IPS-20b (cell line): Measurements from ENCODE around the gene ZDHHC11.
"Not testable (repeated sequence)": the region's sequence is repeated elsewhere in the genome, so short reads cannot be mapped to it uniquely, and the experiment has no call there.

ENCODE experiments used
- H3K27ac ChIP-seq: one replicate; pipeline ENCODE4 v1.5.1; 2013; ENCODE audit warnings: low read length
- H3K27me3 ChIP-seq: 2 replicates; pipeline ENCODE4 v1.6.1; 2013; ENCODE audit warnings: mild to moderate bottlenecking, low read length, inconsistent platforms; ENCODE audit not compliant: insufficient read depth
- H3K36me3 ChIP-seq: 2 replicates; pipeline ENCODE4 v1.6.1; 2013; ENCODE audit warnings: low read depth, mild to moderate bottlenecking, inconsistent platforms, low read length, moderate library complexity; ENCODE audit not compliant: insufficient read depth
- H3K4me1 ChIP-seq: 2 replicates; pipeline ENCODE4 v1.6.1; 2013; ENCODE audit warnings: mild to moderate bottlenecking, control low read depth, inconsistent platforms, low read length, moderate library complexity; ENCODE audit not compliant: insufficient read depth
- H3K4me3 ChIP-seq: 2 replicates; pipeline ENCODE4 v1.5.1; 2013; ENCODE audit warnings: mild to moderate bottlenecking, low read length, inconsistent platforms
- H3K9ac ChIP-seq: 2 replicates; pipeline ENCODE4 v1.6.1; 2013; ENCODE audit warnings: low read depth, mild to moderate bottlenecking, inconsistent platforms, low read length, moderate library complexity
- H3K9me3 ChIP-seq: 2 replicates; pipeline ENCODE4 v1.6.1; 2013; ENCODE audit warnings: mild to moderate bottlenecking, low read depth, low read length, inconsistent platforms; ENCODE audit not compliant: insufficient read depth

The ZDHHC11 gene

DNA sequence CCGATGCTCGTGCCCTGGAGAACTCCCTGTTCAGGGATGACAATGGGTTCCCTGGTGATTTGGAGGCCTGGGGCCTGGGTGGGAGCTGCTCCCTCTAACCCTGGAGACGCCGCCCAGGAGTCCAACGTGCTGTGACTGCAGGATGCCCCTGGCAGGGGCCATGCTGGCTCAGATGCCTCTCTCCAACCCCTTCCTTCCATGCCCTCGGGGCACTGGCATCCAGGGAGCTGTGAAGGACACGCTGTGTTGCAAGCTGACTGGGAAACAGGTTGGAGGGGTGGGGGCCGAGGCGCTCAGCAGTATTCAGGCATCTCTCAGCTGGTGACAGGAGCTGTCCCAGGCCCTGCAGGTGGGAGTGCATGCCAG is 75.2 kb downstream of the ZDHHC11 start:
- not testable (repeated sequence) for H3K27me3 ChIP-seq, H3K9me3 ChIP-seq, H3K27ac ChIP-seq, H3K4me3 ChIP-seq, H3K4me1 ChIP-seq, H3K9ac ChIP-seq, H3K36me3 ChIP-seq

DNA sequence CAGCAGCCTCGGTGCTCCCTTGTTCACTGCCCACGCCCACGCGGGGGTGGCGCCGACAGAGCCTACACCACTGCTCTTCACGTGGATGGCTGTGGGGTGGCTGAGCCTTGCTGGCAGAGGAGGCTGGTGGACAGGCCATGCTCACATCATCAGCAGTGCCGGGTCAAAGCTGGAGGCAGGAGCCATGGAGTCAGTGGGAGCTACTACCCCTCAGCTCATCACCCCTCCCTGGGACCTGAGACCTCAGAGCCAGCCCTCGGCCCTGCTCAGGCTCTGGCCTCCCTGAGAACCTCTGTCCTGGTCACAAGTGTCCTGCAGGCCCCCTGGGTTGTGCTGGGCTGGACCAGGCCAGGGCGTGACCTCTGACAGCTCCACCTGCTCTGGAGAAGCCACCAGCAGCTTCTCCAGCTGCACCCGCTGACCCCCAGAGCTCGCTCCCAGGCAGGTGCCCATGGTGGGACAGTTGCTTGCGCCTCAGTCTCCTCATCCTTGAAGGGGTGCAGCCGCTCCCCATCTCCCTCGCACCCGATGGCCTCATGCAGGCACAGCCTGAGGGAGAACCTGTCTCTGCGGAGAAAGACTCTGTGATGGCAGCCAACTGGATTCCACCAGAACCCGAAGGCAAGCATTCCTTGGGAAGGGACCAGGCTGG is 75.8 kb downstream of the ZDHHC11 start:
- H3K4me1 ChIP-seq, H3K27me3 ChIP-seq, H3K9ac ChIP-seq, H3K9me3 ChIP-seq, H3K27ac ChIP-seq, H3K4me3 ChIP-seq, H3K36me3 ChIP-seq: not testable (repeated sequence)

DNA sequence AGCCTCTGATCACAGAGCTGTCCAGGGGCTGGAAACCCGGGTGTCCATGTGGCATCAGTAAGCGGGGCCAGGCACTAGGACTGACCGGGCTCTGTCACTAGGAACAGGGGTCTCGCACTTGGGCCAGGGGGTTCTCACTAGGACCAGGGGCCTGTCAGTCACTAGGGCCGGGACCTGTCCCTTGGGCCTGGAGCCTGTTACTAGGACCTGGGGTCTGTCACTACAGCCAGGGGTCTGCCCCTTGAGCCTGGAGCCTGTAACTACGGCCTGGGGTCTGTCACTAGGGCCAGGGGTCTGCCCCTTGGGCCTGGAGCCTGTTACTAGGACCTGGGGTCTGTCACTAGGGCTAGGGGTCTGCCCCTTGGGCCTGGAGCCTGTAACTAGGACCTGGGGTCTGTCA is 76.5 kb downstream of the ZDHHC11 start:
- H3K36me3 ChIP-seq, H3K9me3 ChIP-seq, H3K4me1 ChIP-seq, H3K9ac ChIP-seq, H3K27ac ChIP-seq, H3K4me3 ChIP-seq, H3K27me3 ChIP-seq: not testable (repeated sequence)

DNA sequence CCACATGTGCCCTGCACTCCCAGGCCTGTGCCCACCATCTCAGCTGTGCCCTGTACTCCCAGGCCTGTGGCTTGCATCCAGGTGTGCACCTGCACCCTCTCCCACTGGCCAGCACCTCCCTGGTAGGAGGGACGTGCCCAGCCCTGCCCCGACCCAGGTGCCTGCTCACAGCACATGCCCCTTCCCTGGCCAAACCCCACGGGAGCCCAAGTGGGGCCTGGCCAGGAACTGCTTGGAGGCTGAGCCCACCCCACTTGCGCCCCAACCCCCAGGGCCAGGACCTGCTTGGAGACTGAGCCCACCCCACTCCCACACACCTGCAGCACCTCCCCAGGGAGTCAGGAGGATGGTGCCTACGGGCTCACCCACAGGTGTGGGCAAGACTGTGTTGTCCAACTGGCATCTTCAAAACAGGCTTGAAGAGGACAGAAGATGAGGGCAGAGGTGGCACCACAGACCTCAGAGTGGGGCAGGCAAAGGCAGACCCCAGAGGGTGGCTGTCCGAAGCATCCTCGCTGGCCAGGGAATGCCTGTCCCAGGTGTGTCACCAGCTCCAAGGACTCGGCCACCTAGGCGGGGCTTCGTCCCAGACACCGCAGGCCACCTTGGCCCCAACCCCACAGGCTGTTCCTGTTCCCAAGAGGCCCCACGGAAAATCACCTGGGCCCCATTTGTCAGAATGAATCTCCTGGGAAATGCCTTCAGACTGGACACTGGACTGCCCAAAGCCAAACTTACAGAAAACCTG is 77.1 kb downstream of the ZDHHC11 start:
- Histone ChIP-seq H3K9me3 (no peaks in the 10 kb centered on the region), H3K27me3 (no peaks in the 10 kb centered on the region), H3K9ac (no peak overlapping the region), H3K27ac (no peak overlapping the region), H3K4me1 (no peaks in the 10 kb centered on the region), H3K36me3 (no peaks in the 10 kb centered on the region), H3K4me3 (no peak overlapping the region)

DNA sequence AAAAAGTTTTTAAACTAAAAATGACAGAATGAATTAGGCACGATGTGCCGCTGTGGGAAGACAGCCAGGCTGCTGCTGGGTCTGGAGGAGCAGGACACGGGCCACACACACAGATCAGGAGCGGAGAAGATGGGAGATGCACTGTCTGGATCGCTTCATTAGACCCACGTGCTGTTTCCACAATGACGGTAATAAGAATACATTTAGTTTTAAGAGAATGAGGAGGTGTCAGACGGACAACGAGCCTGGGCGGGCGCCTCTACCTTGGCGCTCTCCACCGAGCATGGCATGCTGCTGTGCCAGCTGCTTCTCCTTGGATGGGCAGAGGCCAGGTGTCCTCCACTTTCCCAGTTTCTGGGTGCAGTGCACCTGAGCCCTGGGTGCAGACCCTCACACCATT is 77.9 kb downstream of the ZDHHC11 start:
- not testable (repeated sequence) for H3K9ac ChIP-seq, H3K4me3 ChIP-seq, H3K36me3 ChIP-seq, H3K9me3 ChIP-seq, H3K4me1 ChIP-seq, H3K27ac ChIP-seq, H3K27me3 ChIP-seq

DNA sequence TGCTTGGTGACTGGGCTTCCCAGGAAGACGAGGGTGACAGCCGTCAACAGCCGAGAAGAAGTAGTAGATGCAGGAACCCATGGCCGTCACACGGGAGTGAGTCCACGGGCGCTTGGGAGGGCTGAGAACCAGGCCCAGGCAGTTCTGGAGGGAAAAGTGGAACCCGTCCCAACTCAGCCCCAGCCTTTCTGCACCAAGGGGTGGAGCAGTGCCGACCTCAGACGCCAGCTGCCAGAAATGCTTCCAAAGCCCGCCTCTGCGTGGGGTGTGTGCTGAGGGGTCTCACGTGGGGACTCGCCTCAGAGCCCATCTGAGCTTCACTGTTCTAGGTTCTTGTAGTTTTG is 78.3 kb downstream of the ZDHHC11 start:
- not testable (repeated sequence) for H3K4me3 ChIP-seq, H3K27me3 ChIP-seq, H3K27ac ChIP-seq, H3K36me3 ChIP-seq, H3K9ac ChIP-seq, H3K4me1 ChIP-seq, H3K9me3 ChIP-seq

DNA sequence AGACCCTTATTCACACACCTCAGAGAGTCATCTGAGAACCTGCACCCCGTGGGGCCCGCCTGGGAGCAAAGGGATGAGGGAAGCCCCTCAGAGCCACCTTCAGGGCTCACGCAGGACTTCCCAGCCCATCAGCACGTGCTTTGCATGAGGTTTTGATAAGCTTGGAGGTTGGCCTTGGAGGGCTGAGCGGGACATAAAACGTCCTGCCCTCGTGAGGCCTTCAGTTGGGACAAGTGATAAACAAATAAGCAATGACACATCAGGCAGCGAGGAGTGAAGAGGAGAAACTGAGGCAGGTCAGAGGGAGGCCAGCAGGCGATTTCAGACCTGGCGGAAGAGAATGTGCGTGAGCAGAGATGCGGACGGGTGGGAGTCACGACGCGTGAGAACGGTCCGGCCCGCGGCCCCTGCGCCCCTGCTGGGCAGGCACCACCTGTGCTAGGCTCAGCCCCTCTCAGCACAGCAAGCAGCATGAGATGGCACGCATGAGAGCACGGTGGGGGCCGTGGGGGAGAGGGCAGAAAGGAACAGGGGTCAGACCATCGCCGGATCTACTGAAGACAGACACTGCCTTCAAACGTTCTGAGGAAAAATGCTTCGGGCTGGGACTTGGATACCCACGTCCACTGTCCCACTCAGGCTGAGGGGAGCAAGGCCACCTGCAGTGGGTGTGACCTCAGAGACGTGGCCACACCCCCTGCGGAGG is 78.8 kb downstream of the ZDHHC11 start:
- H3K36me3 ChIP-seq, H3K27me3 ChIP-seq: not testable (repeated sequence)

DNA sequence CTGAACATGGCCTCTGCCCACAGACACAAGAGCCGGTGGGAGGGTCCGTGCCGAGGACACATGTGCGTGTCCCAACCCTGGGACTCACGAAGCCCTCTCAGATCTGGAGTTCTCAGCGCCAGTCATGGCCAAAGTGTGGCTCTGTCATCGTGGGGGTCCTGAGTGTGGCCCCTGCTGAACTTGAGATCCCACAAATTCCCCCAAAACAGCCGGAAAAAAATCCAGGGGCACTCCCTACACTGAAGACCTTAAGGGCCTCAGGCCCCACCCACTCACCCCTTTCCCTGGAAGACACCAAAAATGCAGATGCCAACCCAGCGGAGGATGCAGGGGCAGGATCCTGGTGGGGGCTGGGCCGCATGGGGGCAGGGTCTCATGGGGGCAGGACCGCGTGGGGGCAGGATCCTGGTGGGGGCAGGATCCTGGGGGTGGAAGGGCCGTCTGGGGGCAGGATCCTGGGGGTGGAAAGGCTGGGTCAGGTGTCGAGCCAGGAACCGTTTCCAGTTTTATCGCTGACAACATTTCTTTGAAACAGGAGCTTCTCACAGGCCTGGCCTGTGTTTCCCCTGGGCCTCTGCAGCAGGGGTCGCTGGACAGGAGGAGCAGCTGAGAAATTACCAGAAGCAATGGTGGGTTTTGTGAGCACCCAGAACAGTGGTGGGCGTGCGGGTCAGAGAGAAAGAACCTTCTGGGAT is 79.6 kb downstream of the ZDHHC11 start:
- not testable (repeated sequence) for H3K27me3 ChIP-seq

More for the DNA sequence above, 78.8 kb downstream of the ZDHHC11 start:
- H3K4me3 ChIP-seq, H3K4me1 ChIP-seq, H3K27ac ChIP-seq, H3K9me3 ChIP-seq, H3K9ac ChIP-seq: not testable (repeated sequence)

DNA sequence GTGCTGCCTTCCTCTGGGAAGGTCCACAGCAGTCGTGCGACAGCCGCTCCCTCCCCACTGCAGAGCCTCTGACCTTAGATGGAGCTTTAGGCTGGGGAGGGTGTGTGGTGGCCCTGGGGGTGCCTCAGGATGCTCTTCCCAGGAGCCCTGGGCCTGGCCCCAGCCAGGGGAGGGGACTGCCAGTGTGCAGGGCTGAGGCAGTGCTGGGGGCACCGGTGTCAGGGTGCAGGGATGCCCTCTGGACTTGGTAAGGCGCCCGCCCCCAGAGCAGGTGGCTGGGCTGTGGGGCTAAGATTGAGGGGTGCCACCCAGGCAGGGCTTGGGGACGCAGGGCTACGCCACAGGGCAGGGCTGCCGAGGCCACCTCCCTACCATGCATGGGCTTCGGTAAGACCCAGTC is 80.2 kb downstream of the ZDHHC11 start:
- H3K27me3 ChIP-seq, H3K27ac ChIP-seq, H3K9ac ChIP-seq, H3K4me3 ChIP-seq, H3K4me1 ChIP-seq, H3K36me3 ChIP-seq, H3K9me3 ChIP-seq: not testable (repeated sequence)

More for the DNA sequence above, 79.6 kb downstream of the ZDHHC11 start:
- not testable (repeated sequence) for H3K9ac ChIP-seq, H3K4me1 ChIP-seq, H3K27ac ChIP-seq, H3K4me3 ChIP-seq, H3K36me3 ChIP-seq, H3K9me3 ChIP-seq

DNA sequence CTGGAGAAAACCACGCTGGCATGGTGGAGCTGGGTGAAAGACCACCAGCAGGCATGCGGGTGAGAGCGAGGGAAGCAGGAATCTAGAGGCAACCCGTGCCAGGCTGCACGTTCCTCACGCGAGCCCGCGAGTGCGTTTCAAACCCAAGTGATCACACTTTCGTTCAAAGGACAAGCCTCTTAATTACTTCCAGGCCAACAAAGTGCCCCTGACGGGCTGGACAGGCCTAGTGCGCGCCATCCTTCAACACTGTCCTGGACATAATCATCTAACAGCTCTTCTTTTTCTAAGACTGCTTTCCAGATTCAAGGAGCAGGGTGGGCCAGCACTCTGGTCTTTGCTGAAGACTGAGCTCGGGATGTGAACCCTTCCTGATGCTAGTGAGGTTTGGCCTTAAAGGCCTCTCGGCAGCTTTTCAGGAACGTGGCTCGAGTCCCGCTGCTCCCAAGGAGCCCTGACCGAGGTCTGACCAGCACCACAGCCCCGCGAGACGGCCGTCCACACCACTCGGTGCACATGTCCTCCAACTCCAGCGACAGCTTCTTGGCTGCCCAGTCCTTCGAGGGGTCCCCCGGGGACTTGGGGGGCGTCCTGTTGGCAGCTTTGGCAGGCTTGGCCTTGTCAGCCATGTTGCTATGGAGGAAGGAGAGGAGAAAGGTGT is 81.2 kb downstream of the ZDHHC11 start:
- H3K36me3 ChIP-seq, H3K4me1 ChIP-seq, H3K9ac ChIP-seq, H3K27me3 ChIP-seq, H3K27ac ChIP-seq, H3K9me3 ChIP-seq, H3K4me3 ChIP-seq: not testable (repeated sequence)

DNA sequence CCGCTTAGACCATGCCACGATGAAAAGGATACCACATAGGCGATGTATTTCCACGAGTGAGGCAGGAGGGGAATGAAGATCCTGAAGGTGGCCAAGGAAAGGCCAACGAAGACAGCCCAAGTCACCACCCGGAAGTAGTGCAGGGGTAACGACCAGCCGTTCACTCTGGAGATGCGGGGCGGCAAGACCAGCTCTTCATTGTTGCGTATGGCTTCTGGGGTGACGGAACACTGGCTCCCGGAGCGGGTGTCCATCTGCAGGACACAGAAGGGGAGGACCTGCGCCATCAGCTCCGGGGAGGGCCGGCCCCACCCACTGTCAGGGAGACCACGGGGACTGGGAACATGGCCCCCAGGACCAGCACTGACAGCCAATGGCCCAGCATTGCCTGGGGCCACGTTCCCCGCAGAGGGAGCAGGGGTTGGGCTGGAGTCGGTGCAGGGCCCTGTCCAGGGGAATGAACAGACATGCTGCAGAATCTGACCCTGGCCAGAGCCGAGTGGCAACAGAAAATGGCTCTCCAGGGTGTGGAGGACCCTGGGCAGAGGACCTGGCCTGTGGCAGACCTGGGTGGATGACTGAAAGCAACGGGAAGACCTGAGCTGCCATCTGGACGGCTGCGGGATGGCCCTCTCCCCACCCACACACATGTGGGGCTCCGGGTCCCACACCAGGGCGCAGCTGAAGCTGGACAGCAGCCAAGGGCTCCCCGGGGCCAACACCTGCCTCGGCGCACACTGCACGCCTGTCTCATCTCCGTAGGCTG is 83.9 kb downstream of the ZDHHC11 start:
- Histone ChIP-seq H3K36me3 (no peaks in the 10 kb centered on the region), H3K9ac (no peak overlapping the region), H3K27me3 (no peaks in the 10 kb centered on the region), H3K4me3 (no peak overlapping the region), H3K4me1 (no peaks in the 10 kb centered on the region), H3K9me3 (no peaks in the 10 kb centered on the region; the same call in 1 of the 2 replicates), H3K27ac (no peak overlapping the region)
